Left lobe of liver (tissue), 2 donors: ENCODE results near the gene STUM. TPM values are rescaled to one million over a fixed set of nuclear protein-coding genes. Genes with fewer than 3 reads are reported as not detected.
"Not testable (repeated sequence)": the region's sequence is repeated elsewhere in the genome, so short reads cannot be mapped to it uniquely, and the experiment has no call there.

ENCODE experiments used
- ATAC-seq: fragments of 200-7000 bp; cut with Tn5 transposase; one replicate; pipeline ENCODE4 v1.9.1; 2020; ENCODE audit warnings: mild to moderate bottlenecking, moderate library complexity
- DNase-seq: peaks from one replicate; pipeline ENCODE4 v3.0.0-alpha.2; 2020; ENCODE audit warnings: low spot score
- total RNA-seq: library from RNA; stranded (reverse); gene quantifications from one replicate; pipeline ENCODE4 v1.2.1, GENCODE V29; 2021
- donor health status: DM: no; HTN: no; CAD: no; lungs with moderate emphysema.
- donor health status: DM: no; HTN: yes; CAD: no.

STUM gene
- total RNA-seq, 1 donor from 2014 or later = 0.03 TPM

DNA sequence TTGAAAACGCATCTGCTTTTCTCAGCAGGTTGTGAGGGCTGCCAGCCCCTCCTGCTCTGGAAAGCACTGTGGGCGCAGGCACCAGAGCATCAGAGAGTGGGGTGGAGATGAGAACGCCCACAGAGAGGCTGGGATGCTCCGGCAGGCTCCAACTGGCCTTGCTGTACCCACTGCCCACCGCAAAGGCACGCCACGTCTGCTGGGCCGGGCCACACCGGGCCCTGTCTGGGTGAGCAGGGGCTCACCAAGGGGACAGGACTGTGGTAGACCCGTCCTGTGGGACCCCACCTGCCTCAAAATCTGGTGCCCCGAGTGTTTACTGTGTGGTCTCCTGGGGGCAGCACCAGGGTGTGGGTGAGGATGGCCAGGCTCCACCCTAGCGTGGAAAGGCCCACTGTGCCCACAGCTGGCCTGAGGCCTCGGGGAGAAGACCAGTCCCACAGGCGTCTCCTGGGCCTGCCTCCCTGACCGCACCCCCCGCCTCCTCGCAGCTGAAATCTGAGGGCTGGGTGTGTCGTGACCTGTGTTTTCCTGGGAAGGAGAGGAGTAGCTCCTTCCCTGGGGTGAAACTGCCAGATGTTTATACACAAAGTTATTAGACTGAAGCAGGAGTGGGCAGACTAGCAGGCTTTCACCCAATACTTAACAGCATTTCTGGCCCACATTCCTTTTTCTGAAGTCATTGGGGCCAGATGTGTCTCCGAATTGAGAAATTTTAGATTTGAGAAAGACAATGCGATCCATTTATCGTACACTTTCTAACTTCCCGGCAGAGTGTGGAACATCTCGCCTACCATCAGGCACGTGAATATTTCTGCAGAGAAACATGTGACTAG, 53.8 kb downstream of the STUM start:
- DNase-seq = no peak
- no peak for ATAC-seq

DNA sequence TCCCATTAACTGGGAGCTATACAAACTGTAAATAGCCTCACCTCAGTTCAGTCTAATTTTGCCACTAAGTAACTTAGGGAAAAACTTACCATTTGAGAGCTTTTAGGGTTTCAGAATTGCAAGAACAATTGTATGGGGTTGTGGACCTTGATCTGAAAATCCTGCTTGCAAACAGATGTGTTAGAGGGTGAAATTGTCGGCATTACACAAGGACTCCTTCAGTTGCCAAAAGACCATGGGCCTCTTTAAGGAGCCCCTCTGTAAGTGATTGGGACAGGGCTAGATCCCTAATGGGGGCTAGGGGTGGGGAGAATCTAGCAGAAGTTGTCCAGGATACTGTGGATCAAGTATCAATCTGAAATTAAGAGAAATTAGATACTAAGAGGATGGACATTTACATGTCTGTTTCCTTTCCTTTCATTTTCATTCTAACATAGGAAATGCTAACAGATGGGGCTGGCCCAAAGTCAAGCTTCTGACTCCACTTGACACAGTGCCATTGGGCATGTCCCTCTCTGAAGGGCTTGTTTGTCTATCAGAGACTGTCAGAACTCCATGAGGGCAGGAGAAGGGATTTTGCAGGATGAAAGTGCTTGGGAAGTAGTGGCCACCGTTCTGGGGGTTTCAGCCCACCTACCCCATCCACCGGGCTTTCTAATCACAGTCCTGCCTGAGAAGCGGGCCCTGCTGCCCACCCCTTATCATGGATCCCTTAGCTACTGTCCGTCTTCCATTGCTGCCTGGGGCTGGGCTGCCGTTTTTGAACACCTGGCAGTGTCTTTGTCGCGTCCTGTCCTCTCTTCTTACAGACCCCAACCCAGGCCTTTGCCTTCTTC, 54.7 kb downstream of the STUM start:
- peak; percentile 87 for ATAC-seq

DNA sequence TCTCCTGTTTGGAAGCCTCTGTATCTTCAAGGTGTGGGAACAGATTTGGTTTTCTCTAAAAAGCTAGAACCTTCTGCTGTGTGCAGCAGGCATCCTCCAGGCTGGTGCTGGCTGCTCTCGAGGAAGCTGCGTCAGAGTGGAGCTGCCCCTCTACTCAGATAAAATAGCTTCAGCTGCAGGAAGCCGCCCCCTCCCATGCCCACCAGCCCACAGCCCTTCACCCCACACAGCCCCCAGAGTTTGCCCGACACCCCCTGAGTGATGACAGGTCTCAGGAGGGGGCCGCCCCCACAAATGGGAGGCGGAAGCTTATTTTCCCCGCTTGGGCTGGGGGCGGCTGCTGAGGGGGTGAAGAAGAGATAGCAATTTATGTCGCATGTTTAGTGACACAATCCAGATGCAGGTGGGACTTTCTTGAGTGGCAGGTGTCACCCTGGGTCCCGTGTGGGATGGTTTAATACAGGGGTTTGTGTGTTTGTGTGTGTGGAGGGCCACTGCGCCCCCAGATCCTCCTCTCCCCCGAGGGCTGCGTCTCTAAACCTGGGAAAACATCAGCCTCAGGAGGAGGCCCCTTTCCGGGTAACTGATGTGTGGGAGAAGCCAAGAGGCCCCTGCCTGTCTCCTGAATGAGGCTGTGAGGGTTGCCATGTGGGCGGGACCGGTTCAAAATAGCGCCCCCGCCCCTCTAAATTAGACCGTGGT, 55.4 kb downstream of the STUM start:
- no peak for DNase-seq
- no peak for ATAC-seq

More for the DNA sequence above, 54.7 kb downstream of the STUM start:
- peak; percentile 65 for DNase-seq

DNA sequence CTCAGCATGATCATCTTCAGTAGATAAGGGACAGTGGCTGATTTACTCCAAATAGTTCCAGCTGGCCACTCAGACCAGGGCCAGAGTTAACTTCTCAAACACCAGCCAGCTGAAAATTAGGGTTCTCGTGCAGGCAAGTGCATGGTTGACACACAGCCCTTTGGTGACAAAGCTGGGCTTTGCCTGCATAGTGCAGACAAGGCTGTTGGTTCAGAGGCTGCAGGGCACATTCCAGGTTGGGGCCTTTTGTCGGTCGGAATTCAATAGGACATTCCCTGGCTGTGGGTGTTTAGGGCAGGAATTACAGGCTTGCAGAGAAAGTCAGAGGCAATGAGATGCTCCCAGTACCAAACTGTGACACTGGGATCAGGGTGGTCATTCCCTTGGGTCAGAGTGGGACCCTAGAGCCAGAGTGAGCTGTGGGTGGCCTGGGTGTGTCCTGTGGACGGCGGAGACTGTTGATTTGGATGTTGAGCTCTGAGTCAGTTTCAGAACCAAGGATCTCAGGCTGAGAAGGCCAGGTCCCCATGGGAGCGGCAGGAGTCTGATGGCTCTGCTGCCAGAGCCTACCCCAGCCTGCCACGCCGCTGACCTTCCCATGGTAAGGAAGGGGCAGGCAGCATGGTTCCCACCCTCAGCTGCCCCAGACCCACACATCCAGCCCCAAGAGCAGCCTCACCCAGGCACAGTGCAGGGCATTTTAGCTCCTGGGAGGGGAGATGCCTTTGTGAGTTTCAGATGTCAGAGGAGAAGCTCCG, 56.2 kb downstream of the STUM start:
- no peak for ATAC-seq
- no peak for DNase-seq

DNA sequence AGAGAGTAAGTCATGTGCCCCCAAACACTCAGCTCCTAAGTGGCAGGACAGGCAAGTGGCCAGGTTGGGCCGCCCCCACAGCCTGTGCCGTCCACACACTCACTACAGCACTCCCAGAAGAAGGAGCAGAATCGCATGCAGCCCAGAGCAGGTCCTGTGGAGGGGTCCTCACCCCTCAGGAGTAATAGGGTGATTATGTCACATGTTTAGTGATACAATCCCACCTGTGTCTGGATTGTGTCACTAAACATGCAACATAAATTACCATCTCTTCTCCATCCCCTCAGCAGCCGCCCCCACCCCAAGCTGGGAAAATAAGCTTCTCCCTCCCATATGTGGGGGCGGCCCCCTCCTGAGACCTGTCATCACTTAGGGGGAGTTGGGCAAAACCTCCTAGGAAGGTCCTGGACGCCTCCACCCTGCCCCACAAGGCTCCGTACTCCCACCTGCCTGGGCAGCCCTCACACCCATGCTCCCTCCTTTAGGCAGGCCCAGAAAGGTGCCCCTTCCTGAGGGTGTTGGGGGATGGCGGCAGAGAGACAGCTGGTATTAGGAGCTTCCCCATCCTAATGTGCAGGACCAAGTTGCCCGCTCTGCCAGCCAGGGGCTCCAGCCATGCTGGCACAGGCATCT, 56.9 kb downstream of the STUM start:
- DNase-seq = no peak

DNA sequence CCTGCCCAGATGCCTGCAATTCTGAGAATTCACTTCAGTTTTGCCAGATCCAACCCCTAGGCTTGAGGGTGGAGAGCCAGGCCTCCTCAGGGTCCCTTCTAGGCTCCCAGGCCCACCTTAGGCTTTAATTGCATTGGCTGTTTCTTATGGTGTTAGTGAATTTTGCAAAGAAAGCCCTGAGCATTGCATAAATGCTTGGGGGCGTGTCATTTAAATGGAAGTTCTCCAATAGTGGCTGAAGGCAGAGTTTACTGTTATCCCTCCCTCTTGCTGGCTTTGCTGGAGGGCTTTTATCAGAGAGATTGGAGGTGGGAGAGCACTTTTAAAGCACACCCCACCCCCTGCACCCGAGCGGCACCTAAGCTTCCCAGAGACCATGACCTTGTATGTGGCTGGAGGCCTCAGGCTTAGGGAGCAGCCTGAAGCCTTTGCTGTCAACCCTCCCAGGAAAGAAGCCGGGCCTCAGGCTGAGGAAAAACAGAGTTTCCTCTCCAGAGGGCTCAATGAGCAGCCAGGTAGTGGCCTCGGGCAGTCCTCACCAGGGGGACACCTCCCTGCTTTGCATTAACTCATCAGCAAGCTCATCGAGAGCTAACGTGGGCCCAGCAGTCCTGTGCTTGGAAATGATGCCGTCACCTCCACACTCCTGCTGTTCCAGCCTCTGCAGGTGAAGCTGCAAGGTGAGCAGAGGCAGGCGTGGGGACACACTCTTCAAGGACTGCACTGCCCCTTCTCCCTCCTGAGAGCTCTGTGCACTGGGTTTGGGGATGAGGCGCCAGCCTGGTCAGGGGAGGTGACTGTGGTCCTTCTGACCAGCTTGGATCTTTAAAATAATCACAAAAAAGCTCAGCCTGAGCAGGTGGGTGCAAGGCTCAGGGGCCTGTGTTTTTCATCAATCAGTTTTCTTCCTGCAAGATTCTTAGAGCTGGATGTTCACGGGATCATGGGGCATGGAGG, 58.0 kb downstream of the STUM start:
- ATAC-seq = no peak
- no peak for DNase-seq

More for the DNA sequence above, 56.9 kb downstream of the STUM start:
- ATAC-seq = no peak

DNA sequence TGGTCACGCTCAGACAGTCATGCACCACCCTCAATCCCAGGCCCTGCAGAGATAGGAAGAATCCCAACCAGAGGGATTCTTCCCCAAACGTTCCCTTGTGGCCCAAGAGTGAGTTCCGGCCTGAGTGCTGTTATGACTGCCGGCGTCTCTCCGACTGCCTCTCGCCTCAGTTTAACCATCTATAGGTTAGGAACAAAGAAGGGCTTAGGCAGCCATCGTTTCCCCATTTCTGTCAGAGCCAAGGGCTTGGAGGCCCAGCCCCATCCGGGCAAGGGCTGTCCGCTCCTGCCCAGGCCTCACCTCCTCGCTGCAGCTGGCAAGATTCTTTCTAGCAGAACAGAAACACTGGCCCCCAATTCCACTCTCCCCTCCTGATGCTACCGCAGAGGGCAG, 58.7 kb downstream of the STUM start:
- DNase-seq = no peak
- ATAC-seq = no peak

DNA sequence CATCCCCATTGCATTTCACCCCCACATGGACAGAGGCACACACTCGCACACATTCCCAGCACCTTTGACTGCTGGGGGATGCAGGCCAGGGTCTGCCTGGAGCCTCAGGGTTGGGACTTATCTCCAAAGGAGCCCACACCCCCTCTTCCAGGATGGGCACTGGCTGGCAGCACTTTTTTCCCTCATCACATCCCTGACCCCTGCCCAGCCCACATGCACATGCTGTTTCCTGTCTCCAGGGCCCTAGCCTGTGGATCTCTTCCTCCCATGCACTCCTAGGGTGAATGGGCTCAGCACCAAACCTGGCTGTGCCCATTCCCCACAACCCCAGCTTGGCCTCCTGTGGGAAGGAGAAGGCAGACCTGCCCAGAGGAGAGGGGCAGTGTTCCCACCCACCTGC, 59.3 kb downstream of the STUM start:
- no peak for ATAC-seq
- no peak for DNase-seq

DNA sequence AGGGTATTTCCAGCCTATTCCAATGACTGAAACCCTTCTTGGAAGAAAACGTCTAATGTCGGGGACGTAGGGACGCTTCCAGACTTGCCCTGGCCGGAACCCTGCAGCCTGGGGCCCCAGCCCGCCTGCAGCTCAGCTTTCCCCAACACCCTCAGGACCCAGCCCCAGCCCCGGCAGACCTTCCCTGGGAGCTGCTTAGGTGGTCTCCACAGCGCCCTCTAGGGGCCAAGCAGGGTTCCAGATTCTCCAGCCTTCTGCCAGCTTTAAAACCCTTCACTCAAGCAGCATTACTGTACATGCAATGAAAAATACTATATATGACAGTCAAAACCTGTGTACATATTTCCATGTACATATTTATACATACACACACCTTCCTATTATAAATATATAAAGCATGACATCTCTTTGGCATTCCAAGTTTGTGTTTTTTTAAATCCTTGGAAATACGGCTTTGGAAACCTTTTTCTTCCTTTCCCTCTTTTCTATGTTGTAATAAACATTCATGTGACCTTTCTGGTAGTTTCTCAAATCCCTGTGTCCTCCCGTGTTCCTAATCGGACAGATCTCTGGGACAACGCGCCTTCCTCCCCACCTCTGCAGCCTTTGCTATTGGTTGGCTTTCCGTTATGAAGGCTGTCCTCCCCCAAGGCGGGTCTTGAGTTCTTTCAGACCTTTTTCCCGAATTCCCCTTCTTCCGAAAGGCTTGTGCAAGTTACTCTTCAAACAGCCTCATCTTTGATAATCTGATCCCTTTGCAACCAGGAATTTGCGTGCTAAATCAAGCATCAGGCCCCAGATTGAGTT, 60.3 kb downstream of the STUM start:
- DNase-seq (peak; percentile 58), ATAC-seq (peak; percentile 90)

DNA sequence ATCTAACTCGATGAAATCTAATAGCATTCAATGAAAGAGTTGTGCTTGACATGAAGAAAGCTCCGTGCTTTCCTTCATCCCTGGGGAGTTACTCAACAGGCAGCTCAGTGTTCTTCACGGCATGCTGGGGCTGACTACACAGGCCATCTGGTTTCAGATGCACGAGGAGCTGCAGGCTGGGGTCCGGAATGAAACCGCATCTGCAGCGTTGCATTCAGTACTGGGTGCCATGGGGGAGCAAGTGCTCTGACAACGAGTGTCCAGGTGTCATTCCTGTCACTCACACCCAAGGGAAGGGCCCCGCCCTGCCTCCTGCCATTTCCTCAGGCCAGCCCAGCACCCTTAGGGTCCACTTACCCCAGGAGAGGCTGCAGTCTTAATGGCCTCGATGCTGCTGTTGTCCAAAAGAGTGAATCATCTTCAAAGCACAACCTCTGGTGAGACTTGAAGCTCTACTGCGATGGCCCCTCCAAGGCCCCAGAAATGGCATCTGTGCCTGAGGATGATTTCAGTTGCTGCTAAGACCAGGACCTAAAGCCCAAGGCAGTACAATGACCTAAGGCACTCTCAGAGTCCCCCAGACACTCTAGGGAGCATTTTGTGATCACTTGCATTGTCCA, 61.4 kb downstream of the STUM start:
- no peak for DNase-seq
- no peak for ATAC-seq

DNA sequence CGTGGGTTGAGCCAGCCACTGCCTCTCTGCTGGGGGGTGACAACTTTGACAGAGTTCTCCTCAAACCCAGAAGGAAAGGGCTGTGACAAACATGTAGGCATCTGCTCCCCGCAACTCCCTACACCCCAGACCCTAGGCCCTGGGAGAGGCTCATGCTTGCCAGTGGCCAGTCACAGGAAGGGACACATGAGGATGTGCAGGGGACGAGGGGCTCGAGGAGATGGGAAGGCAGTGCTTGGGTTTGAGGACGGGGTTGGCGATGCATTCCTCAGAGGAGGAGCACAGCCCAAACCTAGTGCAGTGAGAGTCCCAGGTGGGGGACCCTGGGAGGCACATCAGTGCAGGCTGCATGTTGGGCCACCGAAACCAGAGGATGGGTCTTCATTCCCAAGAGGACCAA, 62.1 kb downstream of the STUM start:
- no peak for DNase-seq

DNA sequence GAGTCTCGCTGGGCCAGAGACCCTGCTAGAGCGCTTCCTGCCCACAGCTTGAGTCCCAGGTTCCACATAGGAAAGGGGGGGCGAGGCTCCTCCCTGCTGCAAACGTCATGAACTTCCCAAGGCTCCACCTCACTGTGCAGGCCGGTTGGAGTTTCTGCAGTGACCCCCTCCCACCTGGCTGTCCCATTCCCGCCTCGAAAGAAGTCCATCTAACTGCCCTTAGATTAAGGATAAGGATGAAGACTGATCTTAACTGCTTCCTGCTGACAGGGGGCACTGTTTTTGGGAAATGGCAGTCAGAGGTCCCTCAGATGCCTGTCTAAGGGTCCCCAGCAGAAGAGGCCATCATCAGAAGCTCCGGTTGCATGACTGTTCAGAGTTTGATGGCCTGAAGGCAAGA, 62.7 kb downstream of the STUM start:
- ATAC-seq = no peak

More for the DNA sequence above, 62.1 kb downstream of the STUM start:
- ATAC-seq = no peak

DNA sequence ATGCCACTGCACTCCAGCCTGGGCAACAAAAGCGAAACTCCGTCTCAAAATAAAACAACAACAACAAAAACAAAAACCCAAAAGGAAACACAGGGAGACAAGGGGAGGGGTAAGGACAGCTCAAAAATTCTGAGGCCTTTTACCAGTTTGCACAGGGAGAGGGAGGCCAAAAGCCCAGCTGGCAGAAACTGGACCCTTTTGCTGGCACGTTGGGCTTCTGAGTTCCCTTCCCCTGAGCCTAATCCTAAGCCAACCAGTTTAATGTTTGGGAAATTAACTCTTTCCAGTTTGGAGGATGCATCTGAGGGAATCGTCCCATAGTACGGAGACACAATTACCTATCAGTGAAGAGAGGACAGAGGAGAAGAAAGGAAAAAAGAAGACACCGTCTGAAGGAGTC, 63.4 kb downstream of the STUM start:
- not testable (repeated sequence) for DNase-seq, ATAC-seq

More for the DNA sequence above, 62.7 kb downstream of the STUM start:
- DNase-seq = no peak

DNA sequence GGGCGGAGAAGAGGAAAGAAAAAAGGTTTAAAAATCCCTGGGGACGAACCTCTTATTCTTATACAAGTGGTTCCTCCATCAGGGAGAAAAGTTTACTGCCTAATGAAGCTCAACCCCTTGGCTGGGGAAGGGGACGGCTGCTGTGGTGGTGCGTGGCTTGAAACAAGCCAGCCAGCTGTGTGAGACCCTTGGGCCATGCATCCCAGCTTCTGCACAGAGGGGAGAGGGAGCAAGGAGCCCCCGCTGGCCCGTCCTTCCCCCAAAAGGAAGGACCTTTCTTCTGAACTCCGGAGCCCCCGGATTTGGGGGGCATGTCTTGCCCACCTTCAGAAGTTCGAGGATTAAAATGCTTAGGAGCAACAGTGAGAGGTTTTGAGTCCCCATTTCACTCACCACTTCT, 67.3 kb downstream of the STUM start:
- DNase-seq = no peak
- no peak for ATAC-seq

DNA sequence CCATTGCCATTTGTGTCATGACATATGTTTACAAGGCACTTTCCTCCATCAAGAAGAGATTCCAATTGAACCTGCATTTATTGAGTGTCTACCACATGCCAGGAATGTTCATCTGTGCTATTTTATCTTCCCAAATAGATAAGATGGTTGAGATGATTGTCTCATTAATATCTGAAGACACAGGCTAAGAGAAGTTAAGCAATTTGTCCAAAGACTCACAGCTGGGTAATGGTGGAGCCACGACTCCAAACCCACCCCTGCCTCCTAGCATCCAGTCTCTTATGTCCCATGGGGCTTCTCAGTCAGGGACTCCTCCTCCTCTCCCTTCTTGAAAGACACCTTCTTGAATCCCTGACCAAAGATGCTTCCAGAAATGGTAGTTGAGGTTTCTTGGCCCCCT, 68.1 kb downstream of the STUM start:
- DNase-seq (no peak), ATAC-seq (no peak)

DNA sequence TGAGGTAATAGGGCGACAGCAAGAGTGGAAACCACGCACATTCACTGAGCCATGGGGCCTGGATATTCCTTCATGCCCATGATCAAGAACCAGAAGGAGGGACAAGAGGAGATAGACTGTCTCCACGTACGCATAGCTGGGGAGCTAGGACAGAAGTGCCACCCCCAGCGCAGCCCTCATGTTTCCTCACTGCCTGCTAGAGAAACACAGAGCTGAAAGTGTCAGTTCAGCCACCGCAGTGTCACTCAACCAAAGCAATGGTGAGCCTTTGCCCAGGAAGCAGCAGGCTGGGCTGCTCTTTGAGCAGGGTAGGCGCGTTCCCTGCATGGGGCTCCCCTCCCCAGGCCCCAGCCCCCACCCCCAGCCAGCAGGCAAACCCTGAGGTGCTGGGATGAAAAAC, 68.5 kb downstream of the STUM start:
- no peak for DNase-seq
- ATAC-seq = no peak

DNA sequence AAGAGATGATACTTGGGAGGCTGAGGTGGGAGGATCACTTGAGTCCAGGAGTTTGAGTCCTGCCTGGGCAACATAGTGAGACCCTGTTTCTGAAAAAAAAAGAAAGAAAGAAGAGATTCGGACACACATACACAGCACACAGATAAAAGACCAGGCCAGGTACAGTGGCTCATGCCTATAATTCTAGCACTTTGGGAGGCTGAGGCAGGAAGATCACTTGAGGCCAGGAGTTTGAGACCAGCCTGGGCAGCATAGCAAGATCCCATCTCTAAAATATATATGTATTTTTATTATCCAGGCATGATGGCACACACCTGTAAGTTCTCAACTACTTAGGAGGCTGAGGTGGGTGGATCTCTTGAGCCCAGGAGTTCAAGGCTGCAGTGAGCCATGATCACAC, 69.2 kb downstream of the STUM start:
- not testable (repeated sequence) for DNase-seq, ATAC-seq

DNA sequence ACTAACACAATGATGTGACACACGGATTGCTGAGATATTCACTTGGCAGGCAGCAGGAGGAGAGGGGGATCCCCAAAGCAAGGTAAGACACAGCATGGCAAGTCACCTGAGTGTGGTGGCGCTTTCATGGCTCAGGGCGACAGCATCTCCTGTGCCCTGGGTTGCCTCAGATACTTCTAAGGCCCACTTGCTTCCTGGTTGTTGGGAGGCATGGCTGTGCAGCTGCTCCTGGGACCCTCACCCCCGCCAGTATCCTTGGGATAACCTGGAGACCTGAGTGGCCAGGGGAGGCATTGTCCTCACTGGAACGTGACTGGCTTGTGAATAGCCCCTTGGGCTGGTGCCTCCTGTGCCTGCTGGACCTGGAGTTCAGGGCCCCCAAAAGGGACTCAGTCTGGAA, 69.8 kb downstream of the STUM start:
- ATAC-seq = no peak
- no peak for DNase-seq
